Measurements from ENCODE around the gene LMAN2.
"Not testable (repeated sequence)": the region's sequence is repeated elsewhere in the genome, so short reads cannot be mapped to it uniquely, and the experiment has no call there.

Gene LMAN2

DNA sequence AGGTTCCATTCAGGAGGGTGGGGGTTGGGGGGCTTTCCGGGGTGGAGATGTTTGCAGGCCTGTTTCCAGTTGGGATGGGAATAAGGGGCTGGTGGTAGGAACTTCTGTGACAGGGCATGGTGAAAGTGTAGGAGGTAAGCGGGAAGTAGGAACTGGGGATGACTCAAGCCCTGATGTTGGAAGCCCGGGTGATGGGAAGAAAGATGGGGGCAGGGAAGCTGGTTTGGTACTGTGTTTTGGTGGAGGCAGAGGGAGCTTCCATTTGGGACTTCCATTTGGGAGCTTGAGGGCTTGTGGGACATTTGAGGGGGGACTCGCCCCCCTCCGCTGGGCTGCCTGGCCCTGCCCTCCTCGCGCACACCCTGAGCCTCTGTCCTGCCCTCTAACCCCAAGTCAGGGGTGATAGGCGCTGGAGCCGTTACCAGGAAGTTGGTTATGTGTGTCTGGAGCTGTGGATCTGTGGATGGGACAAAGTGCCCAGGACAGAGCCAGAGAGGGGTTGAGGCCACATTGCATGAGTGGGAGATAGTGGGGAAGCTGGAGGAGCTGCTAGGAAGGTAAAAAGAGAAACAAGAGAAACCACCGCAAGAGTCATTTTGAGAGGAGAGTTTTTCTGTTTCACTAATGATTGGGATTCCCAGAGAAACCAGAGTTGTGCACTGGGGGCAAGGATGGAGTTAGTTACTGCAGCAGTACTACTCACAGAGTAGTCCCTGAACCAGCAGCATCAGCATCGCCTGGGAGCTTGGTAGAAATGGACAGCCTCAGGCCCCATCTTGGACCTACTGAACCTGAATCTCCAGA is 12.9 kb upstream of the LMAN2 start:
- no peak for FAIRE-seq

DNA sequence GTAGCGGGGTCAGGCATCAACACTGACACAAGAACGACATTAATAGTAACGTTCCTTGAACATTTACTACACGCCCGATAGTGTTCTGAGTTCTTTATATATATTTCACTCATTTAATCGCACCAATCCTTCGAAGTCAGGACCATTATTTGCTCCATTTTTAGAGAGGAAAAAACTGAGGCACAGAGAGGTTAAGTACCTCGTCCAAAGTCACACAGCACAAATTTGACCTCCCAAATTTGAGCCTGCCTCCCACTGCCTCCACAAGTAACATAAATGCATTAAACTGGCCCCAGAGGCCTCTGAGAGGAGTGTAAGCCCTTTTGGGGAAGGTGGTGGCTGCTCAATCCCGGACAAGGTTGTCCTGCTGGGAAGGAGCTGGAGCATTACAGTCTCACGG is 12.1 kb upstream of the LMAN2 start:
- FAIRE-seq = no peak

GRCh38 chr5:177362610-177363507 is 11.4 kb upstream of the LMAN2 start:
- no peak for FAIRE-seq

DNA sequence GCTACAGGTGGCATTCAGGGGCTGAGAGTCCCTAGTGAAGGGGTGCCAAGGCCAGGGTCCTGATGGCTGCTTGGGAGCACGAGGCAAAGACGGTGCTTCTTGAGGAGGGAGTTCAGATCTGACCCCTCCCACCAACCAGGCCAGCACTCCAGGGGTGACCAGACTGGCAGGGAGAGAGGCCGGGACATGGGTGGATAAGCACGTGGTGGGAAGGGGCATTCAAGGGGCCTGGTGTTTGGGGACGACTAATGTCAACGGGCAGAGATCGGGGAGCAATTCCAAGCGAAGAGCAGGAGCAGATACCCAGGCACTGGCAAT is 10.8 kb upstream of the LMAN2 start:
- FAIRE-seq = no peak

GRCh38 chr5:177361418-177362291 is 10.2 kb upstream of the LMAN2 start:
- no peak for FAIRE-seq

DNA sequence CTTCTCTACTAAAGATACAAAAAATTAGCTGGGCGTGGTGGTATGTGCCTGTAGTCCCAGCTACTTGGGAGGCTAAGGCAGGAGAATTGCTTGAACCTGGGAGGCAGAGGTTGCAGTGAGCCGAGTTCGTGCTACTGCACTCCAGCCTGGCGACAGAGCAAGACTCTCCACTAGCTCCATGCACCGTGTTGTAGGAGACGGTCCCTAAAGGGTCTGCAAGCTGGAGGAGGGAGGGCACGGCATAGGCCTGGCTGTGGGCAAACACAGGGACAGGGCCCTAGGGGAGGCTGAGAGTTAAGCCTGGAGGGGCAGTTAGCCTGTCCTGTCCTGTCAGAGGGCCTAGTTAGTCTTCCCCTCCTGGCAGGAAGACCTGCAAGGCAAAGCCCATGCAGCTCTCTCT is 9.3 kb upstream of the LMAN2 start:
- not testable (repeated sequence) for FAIRE-seq

- FAIRE-seq = no peak
Observed at GRCh38 chr5:177359860-177360259, 8.4 kb upstream of the LMAN2 start.

DNA sequence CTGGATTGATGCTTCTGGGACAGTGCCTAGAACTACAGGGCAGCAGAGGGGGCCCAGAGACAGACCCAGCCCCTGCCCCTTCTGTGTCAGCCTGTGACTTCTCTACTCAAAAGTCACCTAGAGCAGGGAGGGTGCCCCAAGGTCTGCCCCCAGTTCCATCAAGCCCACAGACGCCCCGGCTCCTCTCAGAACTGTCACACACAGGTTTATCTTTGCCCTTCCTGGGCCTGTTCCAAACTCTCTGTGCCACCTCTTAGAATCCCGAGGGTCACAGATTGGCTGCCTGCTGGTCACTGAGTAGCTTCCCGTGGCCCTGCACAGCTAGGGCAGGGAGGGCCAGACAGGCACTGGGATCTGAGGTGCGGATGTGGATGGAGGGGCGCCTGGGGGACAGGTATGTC is 8.0 kb upstream of the LMAN2 start:
- no peak for FAIRE-seq

GRCh38 chr5:177358370-177358819 is 6.9 kb upstream of the LMAN2 start:
- FAIRE-seq = no peak

DNA sequence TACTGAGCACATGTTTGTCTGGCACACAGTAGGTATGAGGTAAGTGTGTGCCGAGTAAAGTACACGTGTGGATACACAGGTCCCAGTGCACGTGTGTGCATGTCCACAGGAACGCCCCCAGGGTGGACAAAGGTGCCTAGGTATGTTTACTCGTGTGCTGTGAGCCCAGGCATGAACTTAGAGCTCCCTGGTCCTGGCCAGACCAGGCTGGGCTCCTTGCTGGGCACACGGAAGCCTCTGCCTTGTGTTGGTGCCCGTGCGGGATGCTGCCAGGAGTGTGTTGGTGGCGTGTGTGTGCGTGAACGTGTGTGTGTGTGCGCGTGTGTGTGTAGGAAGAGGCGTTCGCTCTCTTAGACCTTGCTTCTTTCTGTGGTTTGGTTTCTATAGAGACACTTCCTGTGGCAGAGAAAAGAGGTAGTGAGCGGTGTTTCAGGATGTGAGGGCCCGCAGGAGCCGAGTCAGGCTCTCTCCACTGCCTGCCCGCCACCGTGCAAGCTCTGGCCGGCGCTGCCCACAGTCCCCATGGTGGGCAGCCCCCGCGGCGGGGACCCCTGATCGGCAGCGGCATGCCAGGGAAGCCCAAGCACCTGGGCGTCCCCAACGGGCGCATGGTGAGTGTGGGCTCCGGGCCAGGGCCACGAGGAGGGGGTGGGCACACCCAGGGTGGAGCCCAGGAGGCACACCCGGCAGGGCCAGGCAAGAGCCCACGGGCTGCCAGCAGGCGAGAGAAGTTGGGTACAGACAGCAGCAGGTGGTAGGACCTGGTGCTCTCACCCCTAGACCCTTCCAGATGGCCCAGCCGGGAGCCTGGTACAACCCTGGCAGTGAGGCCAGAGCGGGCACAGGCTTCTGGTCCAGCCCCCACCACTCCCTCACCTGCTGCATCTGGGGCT is 6.2 kb upstream of the LMAN2 start, which contains the start of gene RGS14:
Gene RGS14 (plus strand): TSS at position 466 of the 893 bp plus-strand sequence. CDS start 101 bp downstream, at position 567.
- no peak for FAIRE-seq

DNA sequence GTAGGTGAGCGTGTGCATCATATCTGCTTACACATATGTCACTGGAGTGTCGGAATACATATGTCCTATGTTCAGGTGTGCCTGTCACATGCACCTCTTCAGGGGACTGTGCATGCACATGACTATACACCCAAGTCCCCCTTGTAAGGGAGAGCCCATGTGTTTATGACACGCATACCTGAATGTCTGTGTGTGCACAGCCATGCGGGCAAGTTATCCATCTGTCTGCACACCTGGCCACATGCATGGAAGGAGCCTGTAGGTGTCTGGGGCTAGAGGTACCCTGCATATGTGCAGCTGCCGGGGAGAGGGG is 5.6 kb upstream of the LMAN2 start:
- FAIRE-seq = no peak

DNA sequence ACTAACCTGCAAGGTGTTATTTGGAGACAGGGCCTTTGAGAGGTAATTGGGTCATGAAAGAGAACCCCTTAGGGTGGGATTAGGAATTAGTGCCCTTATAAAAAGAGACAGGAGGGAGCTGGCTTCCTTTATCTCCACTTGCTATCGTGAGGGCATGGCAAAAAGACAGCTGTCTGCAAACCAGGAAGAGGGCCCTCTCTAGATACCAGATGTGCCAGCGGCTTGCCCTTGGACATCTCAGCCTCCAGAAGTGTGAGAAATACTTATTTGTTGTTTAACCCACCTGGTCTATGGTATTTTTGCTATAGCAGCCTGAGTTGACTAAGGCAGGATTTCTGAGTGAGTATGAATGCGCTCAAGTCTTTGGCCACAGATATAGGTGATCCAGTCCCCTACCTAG is 5.3 kb upstream of the LMAN2 start:
- no peak for FAIRE-seq

DNA sequence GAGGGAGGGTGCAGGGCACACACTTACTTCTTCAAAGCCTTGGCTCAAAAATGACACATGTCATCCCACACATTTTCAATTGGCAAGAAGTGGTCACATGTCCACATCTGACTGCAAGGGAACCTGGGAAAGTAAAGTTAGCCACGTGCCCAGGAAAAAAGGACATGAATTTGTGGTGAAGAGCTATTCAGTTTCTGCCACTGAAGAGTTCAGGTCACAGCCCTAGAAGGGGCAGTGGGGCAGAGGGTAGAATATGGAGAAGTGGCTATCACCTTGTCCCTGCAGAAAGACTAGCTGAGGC is 4.3 kb upstream of the LMAN2 start:
- no peak for FAIRE-seq

GRCh38 chr5:177355162-177355867 is 3.8 kb upstream of the LMAN2 start:
- FAIRE-seq = no peak

DNA sequence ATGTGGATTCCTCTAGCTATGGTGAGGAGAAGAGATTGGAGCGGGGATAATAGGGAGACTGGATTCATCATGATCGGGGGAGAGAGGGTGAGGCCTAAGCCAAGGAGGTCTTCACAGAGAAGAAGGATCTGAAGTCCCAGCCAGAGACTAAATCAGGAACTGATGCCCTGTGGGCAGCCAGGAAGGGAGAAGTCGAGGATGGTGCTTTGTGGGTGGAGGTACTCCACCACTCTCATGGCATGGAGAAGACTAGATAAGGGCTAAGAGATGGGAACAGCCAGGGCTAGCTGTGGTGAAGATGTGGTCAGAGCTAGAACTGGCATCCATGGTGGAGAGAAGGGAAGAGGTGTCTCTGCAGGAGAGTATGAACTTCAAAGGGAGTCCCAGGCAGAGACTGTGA is 3.2 kb upstream of the LMAN2 start:
- FAIRE-seq = no peak

DNA sequence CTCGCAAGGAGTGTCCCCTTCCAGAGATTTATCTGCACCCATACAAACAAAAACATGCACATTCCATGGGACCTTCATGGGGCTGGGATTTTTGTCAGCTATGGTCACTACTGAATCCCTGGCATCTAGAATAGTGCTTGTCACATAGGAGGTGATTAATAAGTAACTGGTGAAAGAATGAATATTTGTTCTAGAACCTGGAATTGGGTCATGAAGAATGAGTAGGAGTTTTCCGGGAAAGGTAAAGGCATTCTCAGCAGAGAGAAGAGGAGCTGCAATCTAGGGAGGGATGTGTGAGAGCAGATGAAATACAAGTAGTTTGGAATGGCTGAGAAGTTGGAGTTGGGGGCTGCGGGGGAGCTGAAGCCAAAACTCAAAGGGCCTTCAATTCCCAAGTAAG is 2.8 kb upstream of the LMAN2 start:
- no peak for FAIRE-seq

DNA sequence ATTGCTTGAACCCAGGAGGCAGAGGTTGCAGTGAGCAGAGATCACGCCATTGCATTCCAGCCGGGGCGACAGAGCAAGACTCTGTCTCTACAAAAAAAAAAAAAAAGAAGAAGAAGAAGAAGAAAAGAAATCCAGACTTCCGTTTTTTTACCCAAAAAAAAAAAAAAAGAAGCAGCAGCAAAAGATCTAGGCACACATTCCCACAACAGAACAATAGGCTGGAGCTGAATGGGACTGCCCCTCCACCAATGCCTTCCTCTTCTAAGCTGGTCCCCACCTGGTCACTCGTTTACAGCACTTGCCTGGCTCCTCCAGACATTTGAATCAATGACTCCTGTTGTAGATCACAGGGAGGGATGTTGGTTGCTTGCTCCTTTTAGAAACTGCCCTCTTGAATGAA is 1.6 kb upstream of the LMAN2 start:
- no peak for FAIRE-seq

- no peak for FAIRE-seq
Observed at GRCh38 chr5:177350776-177351391, 584 bp downstream of the LMAN2 start.

DNA sequence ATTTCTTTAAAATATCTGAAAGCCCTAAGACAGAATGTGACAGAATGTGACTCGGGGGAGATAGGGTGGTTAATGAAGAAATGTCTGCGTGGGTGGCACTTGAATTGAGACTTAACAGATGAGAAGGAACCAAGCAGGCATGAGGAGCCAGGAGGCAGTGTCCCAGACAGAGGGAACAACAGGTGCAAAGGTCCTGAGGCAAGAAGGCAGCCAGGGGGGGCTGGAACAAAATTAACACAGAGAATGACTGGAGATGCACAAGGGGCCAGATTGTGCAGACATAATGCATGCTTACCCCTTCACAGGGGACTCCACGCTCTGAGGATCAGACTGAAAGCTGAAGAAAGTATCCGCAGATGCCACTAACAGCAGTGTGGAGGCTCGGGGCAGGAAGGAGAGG is 1.7 kb downstream of the LMAN2 start:
- FAIRE-seq = no peak

DNA sequence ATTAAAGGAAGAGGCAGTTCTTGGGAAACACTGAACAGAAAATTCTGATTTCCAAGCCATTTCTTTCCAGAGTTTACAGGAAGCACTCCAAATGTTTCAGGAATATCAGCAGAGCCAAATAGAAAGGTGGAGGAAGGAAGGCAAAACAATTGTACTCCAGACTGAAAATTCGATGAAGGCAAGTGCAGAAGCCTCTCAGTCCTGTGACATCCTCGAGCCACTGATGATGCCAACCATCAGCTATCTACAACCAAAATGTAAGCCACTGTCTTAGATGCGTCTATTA is 2.2 kb downstream of the LMAN2 start:
- FAIRE-seq = no peak

GRCh38 chr5:177347699-177348098 is 3.8 kb downstream of the LMAN2 start:
- FAIRE-seq = no peak

DNA sequence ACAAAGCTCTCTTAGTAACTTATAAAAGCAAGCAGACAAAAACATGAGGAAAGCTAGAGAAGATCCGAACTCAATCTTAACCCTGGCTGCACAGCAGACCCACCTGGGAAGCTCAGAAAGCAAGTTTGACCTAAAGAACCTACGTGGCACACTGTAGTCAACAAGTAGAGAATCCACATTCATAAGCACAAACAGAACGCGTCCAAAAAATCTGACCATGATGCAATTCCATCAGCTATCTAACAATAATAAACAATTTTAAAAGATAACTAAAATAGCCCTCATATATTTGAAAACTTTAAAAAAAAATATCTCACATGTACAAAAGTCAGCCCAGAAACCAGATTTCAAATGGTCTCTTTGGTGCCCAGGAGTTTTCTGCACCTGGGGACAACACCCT is 4.6 kb downstream of the LMAN2 start:
- FAIRE-seq = no peak

Measured in TTC549 (cell line).